ENCODE measurements around the gene CDKN2B-AS1.

Gene CDKN2B-AS1

DNA sequence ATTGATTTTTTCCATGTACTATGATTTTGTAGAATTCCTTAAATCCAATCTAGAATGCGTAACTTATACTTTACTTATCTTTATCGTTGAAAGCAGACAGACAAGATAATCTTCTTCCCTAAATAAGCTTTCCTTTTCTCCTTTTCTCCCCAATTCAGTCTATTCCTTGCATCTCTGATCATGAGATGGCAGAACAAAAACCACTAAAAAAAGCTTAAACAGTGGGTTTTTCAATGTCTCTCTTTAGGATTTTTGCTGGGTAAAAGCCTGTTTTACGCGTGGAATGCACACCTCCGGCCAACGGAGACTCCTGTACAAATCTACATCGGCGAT, 13.8 kb downstream of the CDKN2B-AS1 start:
- no peak for DNase-seq

DNA sequence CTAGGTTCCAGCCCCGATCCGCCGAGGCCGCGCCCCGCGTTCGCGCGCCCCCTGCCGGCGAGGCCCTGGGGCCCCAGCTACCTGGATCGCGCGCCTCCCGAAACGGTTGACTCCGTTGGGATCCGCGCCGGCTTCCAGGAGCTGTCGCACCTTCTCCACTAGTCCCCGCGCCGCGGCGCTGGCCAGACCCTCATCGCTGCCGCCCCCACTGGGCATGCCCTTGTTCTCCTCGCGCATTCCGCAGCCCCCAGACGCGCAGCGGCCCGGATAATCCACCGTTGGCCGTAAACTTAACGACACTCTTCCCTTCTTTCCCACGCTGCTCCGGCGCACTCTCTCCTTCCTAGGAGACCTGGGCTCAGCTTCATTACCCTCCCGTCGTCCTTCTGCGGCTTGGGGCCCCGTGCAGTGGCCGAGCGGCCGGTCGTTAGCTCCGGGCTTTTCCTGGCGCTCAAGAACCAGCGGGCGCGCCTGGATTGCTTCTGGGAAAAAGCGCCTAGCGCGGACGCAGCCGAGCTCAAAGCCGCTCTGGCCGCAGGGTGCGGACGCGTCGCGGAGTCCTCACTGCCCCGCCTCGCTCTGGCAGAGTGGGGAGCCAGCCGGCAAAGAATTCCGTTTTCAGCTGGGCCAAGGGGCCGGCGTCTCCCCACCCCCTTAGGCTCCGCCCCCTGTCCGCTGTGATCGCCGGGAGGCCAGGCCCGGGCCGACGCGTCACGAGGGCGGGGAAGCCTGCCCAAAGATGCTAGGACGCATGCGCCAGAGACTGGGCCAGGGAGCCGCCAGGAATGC, 14.3 kb downstream of the CDKN2B-AS1 start, which contains the start of gene CDKN2B:
CDKN2B (minus strand) TSS at position 589 of the 789 bp plus-strand sequence; CDS start at position 237, 352 bp downstream.
- DNase-seq, result peak; percentile 79

DNA sequence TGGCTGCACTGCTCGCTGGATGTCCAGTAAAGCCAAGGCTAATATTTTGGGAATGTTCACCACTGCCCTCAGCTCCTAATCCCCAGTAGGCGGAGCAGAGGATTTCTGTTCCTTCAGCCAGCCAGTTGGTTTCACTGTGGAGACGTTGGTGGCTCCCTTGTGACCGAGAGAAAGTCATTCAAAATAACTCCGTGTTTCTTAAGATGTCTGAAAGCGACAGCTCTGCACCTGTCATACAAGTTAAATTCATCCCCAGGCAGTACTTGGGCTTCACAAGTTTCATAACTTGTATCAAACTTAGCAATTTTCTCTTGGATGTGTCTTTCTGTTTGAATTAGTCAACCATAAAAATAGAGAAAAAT, 14.9 kb downstream of the CDKN2B-AS1 start:
- no peak for DNase-seq

DNA sequence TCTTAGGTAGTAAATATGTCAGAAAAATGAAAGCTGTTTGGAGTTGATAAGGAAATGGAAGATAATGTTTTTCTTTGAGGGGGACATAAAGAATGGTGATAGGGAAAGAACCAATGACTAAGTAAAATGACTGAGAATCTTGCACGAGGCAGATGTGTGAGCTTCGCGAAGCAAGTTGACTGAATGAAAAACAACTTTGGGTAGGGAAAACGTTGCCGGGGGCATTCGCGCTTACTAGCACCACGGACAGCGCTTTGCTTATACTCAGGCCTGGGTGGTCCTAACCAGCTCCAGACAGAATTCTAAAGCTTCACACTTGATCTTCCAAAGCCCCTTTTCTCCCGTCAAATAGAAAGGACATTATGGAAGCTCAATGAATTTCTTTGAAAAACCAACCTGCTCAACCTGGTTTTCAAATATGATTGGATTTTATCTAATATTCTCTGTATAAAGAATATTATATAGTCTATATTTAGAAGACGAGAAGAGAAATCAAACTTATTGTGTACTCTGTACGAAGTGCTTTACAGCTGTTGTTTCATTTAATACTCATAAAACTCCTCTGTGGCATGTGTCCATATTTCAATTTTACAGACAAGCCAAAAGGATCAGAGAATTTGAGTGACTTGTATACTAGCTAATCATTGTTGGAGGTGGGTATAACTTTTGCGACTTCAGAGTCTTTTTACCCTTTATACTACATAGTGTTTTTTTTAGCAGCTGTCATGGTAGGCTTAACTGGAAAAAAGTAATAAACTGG, 16.5 kb downstream of the CDKN2B-AS1 start:
- DNase-seq, result no peak

DNA sequence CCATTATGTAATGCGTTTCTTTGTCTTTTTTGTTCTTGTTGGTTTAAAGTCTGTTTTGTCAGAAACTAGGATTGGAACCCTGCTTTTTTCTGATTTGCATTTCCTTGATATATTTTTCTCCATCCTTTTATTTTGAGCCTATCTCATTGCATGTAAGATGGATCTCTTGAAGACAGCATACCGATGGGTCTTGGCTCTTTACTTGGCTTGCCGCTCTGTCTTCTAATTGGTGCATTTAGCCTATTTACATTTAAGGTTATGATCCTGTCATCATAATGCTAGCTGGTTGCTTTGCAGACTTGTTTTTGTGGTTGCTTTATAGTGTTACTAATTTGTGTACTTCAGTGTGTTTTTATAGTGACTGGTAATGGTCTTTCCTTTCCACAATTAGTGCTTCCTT, 27.8 kb downstream of the CDKN2B-AS1 start:
- no peak for DNase-seq

DNA sequence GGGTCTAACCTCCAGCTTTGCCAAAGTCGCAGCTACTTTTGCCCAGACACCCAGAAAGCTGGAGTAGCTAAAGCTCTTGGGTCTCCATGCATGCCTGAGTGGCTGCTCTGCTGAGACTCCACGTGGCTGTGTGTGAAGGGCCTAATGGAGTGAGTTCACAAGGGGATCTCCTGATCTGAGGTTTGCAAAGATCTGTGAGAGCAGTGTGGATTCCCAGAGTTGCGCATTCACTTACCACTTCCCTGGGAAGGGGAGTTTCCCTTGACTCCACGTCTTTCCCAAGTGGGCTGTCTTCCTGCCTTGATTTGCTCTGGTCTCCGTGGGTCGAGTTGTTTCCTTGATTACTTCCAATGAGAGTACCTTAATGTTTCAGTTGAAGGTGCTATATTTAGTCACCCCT, 32.1 kb downstream of the CDKN2B-AS1 start:
- DNase-seq, result no peak

DNA sequence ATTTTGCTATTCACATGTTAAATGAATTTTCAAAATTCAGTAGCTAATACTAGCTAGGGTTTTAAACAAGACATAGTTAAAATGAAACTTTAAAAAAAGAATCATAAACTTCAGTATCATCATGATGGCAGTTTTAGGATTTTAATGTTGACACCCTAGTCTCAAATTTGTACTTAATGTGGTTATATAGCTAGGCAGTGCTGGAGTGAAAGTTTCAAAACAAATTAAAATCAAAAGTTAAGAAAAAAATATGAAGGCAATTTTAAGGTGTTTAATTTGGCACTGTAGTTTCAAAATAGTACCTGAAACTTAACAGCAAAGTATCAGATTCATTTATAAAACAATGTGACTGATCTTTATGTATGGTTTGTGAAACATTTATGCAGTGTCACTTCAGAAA, 33.8 kb downstream of the CDKN2B-AS1 start:
- no peak for DNase-seq

DNA sequence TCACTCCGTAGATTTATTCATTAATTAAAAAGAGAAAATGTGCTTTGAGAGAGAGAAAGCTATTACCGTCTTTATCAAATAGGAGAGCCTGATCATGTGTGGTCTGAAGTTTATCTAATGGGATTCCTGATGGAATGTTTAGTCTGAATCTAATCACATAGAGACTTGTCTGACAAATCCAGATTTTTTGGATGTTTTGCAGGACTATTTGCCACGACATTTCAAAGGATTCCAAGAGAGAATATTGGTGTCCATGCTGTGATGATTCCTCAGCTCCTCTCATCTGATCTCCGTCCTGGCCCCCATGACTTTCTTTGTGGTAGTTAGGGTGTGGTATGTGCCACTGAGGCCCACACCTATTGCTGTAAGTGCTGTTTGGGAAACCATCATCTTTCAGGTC, 34.6 kb downstream of the CDKN2B-AS1 start:
- no peak for DNase-seq

DNA sequence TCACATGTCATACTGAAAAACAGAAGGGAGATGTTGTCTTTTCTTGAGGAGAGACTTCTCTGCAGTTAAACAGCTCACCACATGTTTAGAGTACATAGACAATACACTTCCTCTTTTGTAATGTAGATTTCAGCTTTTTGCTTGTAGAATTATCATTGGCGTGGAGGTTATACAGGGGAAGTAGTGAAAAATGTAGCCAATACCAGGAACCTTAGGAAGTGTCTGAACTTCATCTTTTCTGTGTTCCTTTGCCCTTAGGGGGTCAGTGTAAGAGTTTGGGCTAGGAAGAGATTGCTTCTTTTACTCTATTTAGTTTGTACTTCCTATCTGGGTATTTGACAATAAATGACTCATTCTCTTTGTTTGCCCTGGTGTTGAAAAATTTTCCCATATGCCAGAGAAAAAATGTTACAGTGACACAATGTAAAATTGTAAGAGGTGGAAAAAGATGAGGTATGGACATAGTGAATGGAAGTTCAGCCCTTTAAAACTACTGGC, 35.6 kb downstream of the CDKN2B-AS1 start:
- no peak for DNase-seq

DNA sequence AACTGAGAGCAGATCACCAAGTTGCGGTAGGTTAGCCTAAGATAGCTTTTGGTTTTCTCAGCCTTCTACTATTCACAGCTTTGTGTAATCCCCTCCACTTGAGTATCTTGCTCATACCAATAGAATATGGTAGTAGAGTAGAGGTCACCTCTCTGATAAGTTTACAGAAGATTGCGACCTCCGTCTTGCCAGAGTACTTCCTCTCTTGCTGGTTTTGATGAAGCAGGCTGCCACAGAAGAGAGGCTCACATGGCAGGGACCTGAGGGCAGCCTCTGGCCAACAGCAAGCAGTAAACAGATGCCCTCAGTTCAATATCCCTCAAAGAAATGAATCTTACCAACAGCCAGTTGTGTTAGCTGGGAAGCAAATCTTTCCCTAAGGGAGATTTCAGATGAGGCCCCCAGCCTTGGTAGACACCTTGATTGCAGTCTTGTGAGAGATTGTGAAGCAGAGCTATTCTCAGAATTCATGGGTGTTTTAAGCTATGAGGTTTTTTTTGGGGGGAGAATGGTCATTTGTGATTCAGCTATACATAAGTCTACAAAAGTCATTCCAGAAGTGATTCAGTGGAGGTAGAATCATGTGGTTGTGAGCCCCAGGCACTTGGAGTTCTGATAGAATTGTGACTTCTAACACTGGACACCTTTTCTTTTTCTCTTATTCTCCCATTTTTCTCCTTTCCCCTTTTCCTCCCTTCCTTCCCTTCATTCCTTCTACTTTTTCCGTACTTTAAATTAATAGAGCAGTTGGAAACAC, 37.2 kb downstream of the CDKN2B-AS1 start:
- DNase-seq, result no peak

DNA sequence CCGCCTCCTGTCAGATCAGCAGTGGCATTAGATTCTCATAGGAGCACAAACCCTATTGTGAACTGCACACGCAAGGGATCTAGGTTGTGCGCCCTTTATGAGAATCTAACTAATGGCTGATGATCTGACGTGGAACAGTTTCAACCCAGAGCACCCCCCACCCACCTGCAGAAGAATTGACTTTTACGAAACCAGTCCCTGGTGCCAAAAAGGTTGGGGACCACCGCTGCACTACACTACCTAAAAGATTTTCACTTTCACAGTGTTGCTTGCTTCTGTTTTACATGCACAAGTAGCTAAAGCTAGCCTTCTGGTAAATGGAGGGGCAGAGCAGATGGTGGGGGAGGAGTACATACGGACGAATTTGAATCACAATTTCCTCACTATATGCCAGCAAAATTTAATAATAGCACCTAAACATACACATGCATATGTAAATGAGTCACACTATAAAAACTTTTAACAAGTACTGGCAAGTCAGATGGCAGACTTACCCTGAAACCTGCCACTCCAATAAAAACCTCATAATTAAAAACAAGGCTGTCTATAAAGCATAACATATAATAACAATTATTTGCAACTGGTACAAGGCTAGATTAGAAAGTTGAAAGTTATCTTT, 38.5 kb downstream of the CDKN2B-AS1 start:
- no peak for DNase-seq

DNA sequence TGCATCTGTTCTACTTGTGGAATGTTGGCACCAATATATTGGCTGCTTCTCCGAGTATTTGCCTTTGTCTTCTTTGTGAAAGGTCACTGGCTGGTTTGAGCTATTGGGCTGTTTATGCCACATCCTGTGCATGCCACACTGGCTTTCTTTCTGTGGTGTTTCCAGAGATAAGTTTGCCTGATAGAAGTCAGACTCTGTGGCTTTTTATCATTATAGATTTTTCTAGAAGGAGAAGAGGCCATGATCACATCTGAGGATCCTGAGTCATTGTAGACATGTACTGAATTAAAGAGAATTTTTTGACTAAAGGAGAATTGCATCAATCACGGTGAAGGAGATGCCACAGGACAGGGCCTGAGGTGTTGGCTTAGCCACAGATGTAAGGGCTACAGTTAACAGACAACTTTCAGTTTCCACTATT, 41.0 kb downstream of the CDKN2B-AS1 start:
- DNase-seq, result peak; percentile 16

DNA sequence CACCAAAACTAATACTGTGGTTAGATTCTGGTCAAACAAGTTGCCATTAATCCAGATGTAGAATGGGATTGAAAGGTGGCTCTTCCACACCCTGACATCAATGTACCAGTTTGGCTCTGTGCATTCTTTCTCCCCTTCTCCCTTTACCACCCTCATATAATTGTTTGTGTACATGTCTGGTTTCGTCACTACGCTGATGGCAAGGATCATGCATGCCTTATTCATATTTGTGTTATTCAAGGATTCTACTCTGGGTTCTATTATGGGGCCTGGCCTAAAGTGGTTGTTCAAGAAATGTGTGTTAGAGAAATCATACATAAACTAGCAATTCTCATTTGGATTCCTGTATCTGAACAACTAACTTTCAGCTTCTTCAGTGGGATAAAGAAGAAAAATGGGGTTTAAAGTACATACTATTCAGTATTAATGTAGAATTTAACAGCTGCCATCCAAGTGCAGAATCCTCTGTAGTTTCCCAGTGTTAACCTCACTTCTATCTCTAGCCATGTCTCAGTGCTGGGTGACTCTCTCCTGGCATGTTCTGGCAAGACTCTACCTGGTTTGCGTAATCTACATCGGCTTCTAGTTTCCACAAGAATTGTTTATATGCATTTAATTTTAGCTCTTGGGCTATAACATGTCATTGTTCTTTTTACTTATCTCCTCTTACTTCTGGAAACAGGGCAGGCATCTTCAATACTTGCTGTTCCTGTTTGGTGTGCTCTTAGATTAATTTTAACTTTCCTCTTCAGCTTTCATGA, 42.5 kb downstream of the CDKN2B-AS1 start:
- no peak for DNase-seq

DNA sequence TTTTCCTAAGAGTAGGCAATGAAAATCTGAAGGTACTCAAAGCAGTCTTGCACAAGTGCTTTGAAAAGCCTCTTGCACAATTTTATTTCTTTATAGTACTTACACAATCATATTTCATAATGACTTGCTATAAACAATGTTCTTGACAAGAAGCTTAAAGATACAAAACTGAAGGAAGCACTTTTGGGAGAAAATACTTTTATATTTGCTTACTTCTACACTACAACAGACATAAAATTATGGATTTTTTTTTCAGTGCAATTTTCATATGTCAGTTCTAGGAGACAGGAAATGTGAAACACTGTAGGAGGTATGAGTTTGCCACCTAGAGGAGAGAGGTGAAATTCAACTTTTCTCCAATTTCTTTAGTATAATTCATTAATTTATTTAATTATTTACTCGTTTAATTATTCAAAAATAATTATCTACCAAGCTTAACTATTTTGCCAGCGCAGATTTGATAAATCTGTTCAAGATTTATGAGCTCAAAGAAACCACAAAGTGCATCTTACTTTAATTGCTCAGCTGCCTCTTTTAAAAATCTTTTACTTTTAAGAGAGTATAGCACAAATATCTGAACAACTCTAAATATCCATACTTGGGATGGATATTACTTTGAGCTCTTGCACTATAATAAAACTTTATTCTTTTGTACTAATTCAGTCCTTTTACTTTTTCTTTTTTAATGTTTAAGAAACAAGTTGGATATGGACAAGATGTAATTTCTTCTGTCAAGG, 43.5 kb downstream of the CDKN2B-AS1 start:
- no peak for DNase-seq

DNA sequence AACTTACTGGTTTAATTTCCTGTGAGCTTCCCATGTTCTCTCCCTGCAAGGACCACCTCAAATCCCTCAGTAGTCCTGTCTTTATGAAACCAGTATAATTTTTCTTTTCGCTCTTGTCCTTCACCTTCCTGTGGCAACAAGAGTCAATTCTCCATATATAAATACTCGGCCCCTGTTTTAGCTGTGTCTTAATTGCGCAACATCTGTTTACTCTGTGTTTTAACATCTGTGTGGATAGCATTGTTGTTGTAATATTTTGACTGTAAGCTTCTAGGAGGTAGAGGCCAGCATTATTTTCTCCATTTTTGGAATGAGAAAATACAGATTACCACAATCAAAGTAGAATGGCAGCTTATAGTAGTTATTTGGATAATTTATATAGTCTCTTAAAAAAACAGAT, 44.7 kb downstream of the CDKN2B-AS1 start:
- DNase-seq, result no peak

DNA sequence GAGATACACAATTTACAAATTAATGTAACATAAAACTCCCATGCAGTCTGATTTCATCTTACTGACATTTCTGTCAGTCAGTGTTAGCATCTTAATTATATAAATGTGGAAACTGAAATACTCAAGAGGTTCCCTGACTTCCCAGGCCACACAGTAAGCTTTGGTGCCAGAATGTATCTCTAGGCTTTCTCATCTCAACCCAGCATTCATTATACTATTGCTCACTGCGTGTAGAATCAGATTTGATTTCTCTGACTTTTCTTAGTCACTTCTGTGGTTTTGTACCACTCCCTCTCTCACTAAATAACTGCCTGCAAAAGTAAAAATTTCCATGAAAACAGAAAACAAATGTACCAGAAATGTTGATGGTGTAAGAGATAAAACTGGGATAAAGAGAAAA, 46.2 kb downstream of the CDKN2B-AS1 start:
- DNase-seq, result no peak

DNA sequence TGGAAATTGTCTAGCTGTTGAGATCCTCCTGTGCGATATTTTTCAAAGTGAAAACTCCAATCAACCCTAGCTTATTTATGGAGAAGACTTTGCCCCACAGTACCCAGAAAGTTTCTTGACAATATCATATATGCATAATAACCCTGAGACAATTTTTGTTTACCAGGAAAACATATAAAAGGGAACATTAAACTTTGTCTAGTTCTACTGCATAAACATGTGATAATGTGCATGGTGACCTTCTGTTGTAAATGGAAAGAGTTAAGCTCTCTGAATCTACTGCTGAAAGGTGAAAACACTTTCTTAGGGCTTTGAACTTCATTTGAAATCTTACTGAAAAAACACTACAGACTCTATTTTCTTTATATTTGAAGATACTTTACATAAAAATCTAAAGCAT, 46.8 kb downstream of the CDKN2B-AS1 start:
- no peak for DNase-seq

DNA sequence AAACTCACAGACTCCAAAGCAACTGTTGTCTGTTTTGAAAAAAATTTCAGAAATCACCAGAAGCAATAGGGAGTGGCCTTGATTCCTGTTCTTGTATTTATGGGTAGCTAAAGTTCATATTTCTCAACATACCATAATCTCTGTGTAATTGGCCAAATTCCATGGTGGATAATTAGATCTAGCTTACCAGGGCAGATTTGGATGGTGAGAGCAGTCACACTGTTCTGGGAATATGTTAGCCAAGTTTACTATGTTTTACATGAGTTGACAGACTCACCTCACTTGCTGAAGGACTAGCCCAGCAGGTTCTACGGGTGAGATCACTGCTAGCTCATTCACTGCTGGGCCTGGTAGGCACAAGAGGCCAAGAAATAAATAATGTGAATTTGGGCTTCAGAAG, 47.2 kb downstream of the CDKN2B-AS1 start:
- no peak for DNase-seq

DNA sequence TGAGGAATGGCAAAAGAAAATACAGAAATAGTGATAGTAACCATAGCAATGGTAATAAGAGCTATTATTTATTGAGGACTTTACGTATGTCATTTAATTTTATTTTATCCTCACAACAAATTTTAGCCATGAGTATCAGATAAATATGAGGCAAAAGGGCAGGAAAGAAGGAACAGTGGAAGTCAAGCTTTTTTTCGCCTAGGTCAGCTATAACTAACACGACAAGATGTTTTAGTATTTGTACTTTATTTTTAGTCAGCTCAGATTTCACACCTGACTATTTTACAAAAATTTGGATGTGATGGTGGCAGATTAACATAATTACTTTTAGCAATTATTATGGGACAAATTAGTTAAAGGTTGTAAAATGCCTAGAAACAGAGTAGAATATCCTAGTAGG, 49.3 kb downstream of the CDKN2B-AS1 start:
- no peak for DNase-seq

DNA sequence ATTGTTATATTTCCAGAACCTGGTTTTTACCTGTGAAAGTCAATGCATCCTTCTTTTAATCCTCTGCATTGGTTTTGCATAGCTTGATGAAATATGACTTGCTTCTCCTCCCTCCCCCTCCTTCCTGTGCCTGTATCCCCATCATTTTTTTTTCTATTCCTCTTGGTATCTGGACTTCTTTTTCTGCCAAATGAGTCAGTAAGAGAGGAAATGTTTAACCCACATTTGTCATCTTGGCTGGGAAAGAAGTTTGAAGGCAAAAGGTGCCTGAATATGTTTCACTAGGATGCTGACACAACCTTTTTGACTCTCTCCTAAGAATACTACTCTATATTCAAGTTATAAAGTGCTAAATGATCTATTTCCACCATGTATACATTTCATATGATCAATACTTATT, 50.0 kb downstream of the CDKN2B-AS1 start:
- no peak for DNase-seq

DNA sequence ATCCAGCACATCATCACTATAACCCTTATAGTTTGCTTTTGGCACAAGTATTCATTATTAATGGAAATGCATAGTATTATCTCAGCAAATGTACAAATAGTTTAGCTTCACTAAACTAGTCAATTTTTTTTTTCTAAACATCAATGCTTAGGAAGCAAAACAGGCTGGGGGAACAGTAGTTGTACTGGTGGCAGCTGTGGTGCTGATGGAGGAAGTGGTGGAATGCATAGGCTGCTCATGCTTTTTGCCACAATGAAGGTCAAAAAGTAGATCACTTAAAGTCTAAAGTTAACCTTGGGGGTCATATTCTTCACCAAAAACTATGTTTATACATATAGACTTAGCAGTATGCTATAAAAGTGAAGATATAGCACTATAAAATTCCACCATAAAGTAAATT, 50.8 kb downstream of the CDKN2B-AS1 start:
- DNase-seq, result no peak
